ENCODE measurements around the gene NADK2.

Gene NADK2

DNA sequence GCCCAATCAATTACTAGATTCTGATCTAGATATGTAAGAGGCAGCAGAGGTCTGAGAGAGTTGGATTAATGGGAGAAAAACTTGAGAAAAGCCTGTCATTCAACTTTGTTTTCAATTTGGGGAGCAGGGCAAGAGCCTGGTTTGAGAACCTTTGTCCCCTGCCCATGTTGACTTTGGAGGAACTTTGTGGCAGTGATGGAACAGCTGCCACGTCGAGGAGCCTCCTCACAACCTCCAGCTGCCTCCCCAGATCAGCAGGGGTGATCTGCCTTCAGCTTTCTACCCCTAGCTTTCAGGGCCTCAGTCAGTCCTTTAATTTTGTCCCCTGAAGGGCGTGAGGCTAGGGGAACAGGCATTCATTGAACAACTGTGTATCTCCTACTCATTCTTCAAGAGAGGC is 81.1 kb downstream of the NADK2 start:
- no peak for DNase-seq

- DNase-seq, result no peak
Measured at GRCh38 chr5:36158144-36158543, 83.6 kb downstream of the NADK2 start.

DNA sequence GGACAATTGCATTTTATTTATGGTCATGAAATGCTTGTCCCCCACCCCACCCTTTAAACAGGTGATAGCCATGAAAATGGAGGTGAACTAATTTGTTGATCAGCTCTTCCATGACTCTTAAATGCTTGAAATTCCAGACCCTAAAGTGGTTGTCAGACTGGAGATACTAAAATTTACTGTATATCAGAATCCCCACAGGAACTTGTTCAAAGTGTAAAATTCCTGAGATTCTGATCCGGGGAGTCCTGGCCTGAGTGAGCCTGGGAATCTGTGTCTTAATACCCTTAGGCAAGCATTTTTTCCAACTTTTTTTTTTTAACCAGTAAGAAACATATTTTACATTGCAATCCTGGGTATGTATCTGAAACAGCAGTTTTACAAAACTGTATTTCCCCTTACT is 85.1 kb downstream of the NADK2 start:
- DNase-seq, result no peak

DNA sequence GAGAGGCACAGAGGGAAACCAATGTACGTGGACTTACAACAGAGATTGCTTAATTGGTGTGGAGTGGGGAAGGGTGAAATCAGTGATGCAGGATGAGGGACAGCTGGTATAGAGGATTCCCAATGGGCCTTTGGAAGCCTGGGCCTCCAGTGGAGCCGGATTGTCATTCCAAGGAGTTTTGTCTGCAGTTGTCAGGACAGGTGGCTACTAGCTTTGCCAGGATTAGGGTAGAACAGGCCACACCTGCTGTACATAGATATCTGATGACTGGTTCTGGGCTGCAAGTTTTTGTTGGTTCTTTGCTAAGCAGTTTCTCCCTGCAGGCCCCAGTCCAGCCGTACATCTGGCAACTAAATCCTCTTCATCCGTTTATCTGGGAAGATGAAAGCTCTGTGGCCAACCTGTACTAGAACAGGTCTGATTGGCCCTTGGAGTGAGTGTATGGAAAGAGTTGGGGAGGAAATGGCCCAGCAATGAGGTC is 85.6 kb downstream of the NADK2 start:
- DNase-seq, result no peak

- DNase-seq, result no peak
Measured at GRCh38 chr5:36155291-36155690, 86.4 kb downstream of the NADK2 start.

GRCh38 chr5:36153726-36154125 is 88.0 kb downstream of the NADK2 start:
- DNase-seq, result no peak

- DNase-seq, result no peak
Measured at GRCh38 chr5:36153298-36153677, 88.4 kb downstream of the NADK2 start.

- DNase-seq, result peak; percentile 35
Measured at GRCh38 chr5:36152324-36153297, 89.1 kb downstream of the NADK2 start.

- peak; percentile 98 for DNase-seq
Measured at GRCh38 chr5:36151434-36152323, 90.0 kb downstream of the NADK2 start, which contains the start of the genes LMBRD2 and SKP2. Gene LMBRD2, minus strand, starts transcription at chr5:36151887. Its CDS starts 8,538 bp downstream, at chr5:36143349. Gene SKP2, plus strand, starts transcription at chr5:36152111. Its CDS starts 152 bp downstream, at chr5:36152263.

DNA sequence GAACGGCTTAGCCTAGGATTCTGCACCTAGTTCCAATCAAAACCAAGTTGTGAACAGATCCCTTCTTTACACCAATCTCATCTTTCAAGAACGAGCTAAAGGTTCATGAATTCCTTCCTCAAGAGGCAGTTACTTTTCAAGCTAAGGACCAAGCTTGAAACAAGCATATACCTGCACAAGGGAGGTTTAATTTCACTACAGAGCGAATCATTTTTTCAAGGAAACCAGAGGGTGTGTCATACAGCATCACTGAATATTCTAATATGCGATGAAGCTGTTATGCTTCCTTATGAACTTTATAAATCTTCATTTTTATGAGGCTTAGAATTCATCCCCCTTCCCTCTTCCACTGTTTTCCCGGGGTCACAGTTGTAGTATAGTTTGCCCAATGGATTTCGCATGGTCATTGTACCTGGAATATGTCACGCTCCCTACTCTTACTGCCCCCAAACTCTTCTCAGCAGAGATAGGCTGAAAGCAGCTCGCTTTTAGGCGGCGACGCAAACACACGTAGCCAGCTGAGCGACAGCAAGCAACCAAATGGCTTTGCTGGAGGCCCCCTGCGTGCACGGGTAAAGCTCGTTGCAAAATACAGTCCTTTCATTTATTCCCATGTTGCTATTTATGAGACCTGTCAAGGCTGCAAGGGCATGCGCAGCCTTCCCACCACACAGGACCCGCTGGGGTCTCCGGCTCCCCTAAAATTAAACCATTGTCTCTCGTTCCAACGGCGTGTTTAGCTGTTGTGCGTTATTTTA is 90.9 kb downstream of the NADK2 start:
- DNase-seq, result peak; percentile 78

DNA sequence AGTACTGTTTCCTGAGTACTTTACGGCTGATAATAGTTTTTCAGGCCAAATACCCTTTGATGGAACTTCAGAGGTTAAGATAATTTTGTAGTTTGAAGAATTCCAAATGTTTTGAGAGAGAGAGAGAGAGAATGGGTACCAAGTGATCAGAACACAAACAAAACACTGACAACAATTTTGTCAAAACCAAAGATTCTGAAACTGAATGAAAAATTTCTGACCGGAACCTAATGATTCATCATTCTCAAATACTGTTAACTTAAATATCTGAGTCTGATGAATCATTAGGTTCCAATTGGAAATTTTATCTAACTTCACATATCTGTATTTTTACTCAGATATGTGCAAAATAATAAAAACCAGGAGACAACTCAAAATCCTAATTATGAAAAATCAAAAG is 94.0 kb downstream of the NADK2 start:
- no peak for DNase-seq

DNA sequence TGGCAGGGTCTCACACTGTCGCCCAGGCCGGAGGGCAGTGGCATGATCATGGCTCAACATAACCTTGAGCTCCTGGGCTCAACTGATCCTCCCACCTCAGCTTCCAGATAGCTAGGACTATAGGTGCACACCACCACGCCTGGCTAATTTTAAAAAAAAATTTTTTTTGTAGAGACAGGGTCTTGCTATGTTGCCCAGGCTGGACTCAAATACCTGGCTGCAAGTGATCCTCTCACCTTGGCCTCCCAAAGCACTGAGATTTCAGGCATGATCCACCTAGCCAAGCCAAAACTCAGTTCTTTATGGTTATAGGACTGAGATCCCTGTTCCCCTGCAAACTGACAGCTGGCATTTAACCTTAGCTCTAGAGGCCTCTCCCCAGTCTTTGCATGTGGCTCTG is 95.3 kb downstream of the NADK2 start:
- DNase-seq, result no peak

DNA sequence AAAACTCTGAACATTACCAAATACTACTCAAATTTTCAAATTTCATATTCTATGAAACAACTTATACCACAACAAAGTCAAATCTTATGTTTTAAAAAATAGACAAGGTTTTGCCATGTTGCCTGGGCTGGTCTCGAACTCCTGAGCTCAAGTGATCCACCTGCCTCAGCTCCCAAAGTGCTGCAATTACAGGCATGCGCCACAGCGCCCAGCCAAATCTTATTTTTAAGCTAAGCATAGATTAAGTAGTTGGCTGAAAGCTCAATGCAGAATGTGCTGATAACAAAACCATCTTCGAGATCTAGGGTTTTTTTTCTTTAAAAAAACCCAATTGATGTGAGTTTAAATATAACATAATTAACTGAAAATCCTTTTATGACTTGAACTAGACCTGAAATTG is 96.4 kb downstream of the NADK2 start:
- peak; percentile 23 for DNase-seq
